Measurements from ENCODE around the gene KIFC1.

- TF ChIP-seq CTCF (conservative IDR thresholded peaks at IDR 0.05 in 1 of 2, IDR thresholded peaks at IDR 0.05 in 1 of 2; ENCODE audit: low read depth in 1 of 2, low read length in 2 of 2): no peak
- TF ChIP-seq EZH2 (IDR thresholded peaks at IDR 0.05; ENCODE audit: low read length, missing control alignments): no peak
Observed at GRCh38 chr6:33426590-33427511, 35.2 kb downstream of the KIFC1 start.
